ENCODE measurements around the gene TNFAIP8L1. TPM values are rescaled to one million over a fixed set of nuclear protein-coding genes. Genes with fewer than 3 reads are reported as not detected.

The TNFAIP8L1 gene
- polyA plus RNA-seq, 1 experiment, result 4.8 TPM

GRCh38 chr19:4689403-4689802 lies 50.1 kb downstream of the TNFAIP8L1 start:
- CTCF ChIA-PET, result interaction anchor here (0.9 to 1.2 kb wide), 3 partner anchors 12 to 33 kb away, joined by 3 read pairs; no protein-coding TSS in a partner anchor
- DNase-seq (ENCODE audit: low read depth), result no peak
- Histone ChIP-seq H3K27me3 (ENCODE audit: control insufficient read depth, insufficient read depth, low read length) (no peaks in the 10 kb centered on the region), H3K36me3 (ENCODE audit: control insufficient read depth, insufficient read depth, low read length) (peaks cover 40% of the 10 kb centered on the region), H3K4me3 (ENCODE audit: low read depth, low read length) (no peak overlapping the region)
- POLR2A ChIA-PET, result no interaction called here
- no peak for TF ChIP-seq CTCF (IDR thresholded peaks at IDR 0.05; ENCODE audit: insufficient read depth, low read depth, low read length)

DNA sequence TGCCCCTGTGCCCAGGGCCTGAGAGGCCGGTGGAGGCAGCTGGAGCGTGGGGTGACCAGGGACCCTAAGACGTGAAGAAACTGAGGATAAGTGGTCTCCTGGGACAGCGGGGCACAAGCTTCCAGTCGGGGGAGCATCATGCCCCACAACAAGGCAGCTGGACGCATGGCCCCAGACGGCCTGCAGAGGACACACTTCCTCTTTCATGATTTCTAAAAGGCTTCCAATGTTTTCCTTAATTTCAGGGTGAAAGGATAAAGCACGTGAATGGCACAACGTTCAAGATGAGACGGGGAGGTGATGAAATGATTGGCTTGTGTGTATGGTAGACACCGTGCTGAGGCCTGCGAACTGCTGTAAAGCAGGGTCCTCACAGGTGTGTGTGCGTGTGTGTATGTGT lies 51.0 kb downstream of the TNFAIP8L1 start:
- CTCF ChIA-PET, result no interaction called here
- POLR2A ChIA-PET, result no interaction called here
- no peak overlapping the region for H3K4me3 ChIP-seq (ENCODE audit: low read depth, low read length)
- H3K27me3 ChIP-seq (ENCODE audit: control insufficient read depth, insufficient read depth, low read length), result no peaks in the 10 kb centered on the region
- DNase-seq (ENCODE audit: low read depth), result no peak
- TF ChIP-seq CTCF (IDR thresholded peaks at IDR 0.05; ENCODE audit: insufficient read depth, low read depth, low read length), result no peak
- peaks cover 40% of the 10 kb centered on the region for H3K36me3 ChIP-seq (ENCODE audit: control insufficient read depth, insufficient read depth, low read length)

DNA sequence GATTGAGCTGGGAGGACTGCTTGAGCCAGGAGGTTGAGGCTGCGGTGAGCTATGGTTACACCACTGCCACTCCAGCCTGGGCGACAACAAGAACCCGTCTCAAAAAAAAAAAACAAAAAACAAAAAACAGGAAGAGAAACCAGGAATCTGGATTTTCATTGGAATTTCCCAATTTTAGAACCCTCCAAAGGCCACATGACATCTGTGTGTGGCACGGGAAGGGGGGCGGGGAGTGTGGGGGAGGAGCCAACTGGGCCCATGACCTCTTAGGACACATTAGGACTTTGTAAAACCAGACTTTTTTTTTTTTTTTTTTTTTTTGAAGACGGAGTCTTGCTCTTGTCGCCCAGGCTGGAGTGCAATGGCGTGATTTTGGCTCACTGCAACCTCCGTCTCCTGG lies 52.1 kb downstream of the TNFAIP8L1 start:
- ChIA-PET POLR2A (no interaction called here), CTCF (no interaction called here)
- no peak for TF ChIP-seq CTCF (IDR thresholded peaks at IDR 0.05; ENCODE audit: insufficient read depth, low read depth, low read length)
- no peak overlapping the region for H3K4me3 ChIP-seq (ENCODE audit: low read depth, low read length)
- H3K36me3 ChIP-seq (ENCODE audit: control insufficient read depth, insufficient read depth, low read length), result peaks cover 43% of the 10 kb centered on the region
- no peak for DNase-seq (ENCODE audit: low read depth)
- H3K27me3 ChIP-seq (ENCODE audit: control insufficient read depth, insufficient read depth, low read length), result no peaks in the 10 kb centered on the region

- POLR2A ChIA-PET, result no interaction called here
- no peak overlapping the region for H3K4me3 ChIP-seq (ENCODE audit: low read depth, low read length)
- DNase-seq (ENCODE audit: low read depth), result no peak
- no peak for TF ChIP-seq CTCF (IDR thresholded peaks at IDR 0.05; ENCODE audit: insufficient read depth, low read depth, low read length)
- H3K36me3 ChIP-seq (ENCODE audit: control insufficient read depth, insufficient read depth, low read length), result peaks cover 43% of the 10 kb centered on the region
- CTCF ChIA-PET, result no interaction called here
- H3K27me3 ChIP-seq (ENCODE audit: control insufficient read depth, insufficient read depth, low read length), result no peaks in the 10 kb centered on the region
Measured at GRCh38 chr19:4692251-4693077, 53.1 kb downstream of the TNFAIP8L1 start.

- H3K27me3 ChIP-seq (ENCODE audit: control insufficient read depth, insufficient read depth, low read length), result no peaks in the 10 kb centered on the region
- TF ChIP-seq CTCF (IDR thresholded peaks at IDR 0.05; ENCODE audit: insufficient read depth, low read depth, low read length), result no peak
- ChIA-PET CTCF (no interaction called here), POLR2A (no interaction called here)
- no peak overlapping the region for H3K4me3 ChIP-seq (ENCODE audit: low read depth, low read length)
- H3K36me3 ChIP-seq (ENCODE audit: control insufficient read depth, insufficient read depth, low read length), result peaks cover 44% of the 10 kb centered on the region
- DNase-seq (ENCODE audit: low read depth), result no peak
Measured at GRCh38 chr19:4693078-4693350, 53.7 kb downstream of the TNFAIP8L1 start.
